Measurements from ENCODE around the gene SBF2. TPM values are rescaled to one million over a fixed set of nuclear protein-coding genes. Genes with fewer than 3 reads are reported as not detected.

Gene SBF2
- total RNA-seq, 2 donors from 2014 or later = 22.8 to 23.9 TPM

GRCh38 chr11:9852465-9852864, 441.6 kb downstream of the SBF2 start:
- Histone ChIP-seq H3K36me3 (peaks cover 15% of the 10 kb centered on the region), H3K9me3 (no peaks in the 10 kb centered on the region), H3K27me3 (no peaks in the 10 kb centered on the region), H3K4me3 (no peak overlapping the region), H3K27ac (no peak overlapping the region), H3K4me1 (no peaks in the 10 kb centered on the region)
- DNase-seq (ENCODE audit: low spot score) = no peak
- TF ChIP-seq CTCF (IDR thresholded peaks at IDR 0.05) = no peak

- no peak for TF ChIP-seq CTCF (IDR thresholded peaks at IDR 0.05)
- H3K27ac ChIP-seq = no peak overlapping the region
- no peaks in the 10 kb centered on the region for H3K4me1 ChIP-seq
- peaks cover 22% of the 10 kb centered on the region for H3K36me3 ChIP-seq
- no peaks in the 10 kb centered on the region for H3K27me3 ChIP-seq
- DNase-seq (ENCODE audit: low spot score) = no peak
- no peak overlapping the region for H3K4me3 ChIP-seq
- no peaks in the 10 kb centered on the region for H3K9me3 ChIP-seq
Observed at GRCh38 chr11:9851366-9851765, 442.7 kb downstream of the SBF2 start.

GRCh38 chr11:9850224-9850895, 443.7 kb downstream of the SBF2 start:
- H3K36me3 ChIP-seq = peaks cover 22% of the 10 kb centered on the region
- no peak overlapping the region for H3K27ac ChIP-seq
- no peak for DNase-seq (ENCODE audit: low spot score)
- no peaks in the 10 kb centered on the region for H3K4me1 ChIP-seq
- no peaks in the 10 kb centered on the region for H3K27me3 ChIP-seq
- H3K9me3 ChIP-seq = no peaks in the 10 kb centered on the region
- no peak overlapping the region for H3K4me3 ChIP-seq
- TF ChIP-seq CTCF (IDR thresholded peaks at IDR 0.05) = no peak

GRCh38 chr11:9849389-9849788, 444.6 kb downstream of the SBF2 start:
- H3K4me1 ChIP-seq = no peaks in the 10 kb centered on the region
- no peak for TF ChIP-seq CTCF (IDR thresholded peaks at IDR 0.05)
- no peaks in the 10 kb centered on the region for H3K9me3 ChIP-seq
- H3K27me3 ChIP-seq = no peaks in the 10 kb centered on the region
- no peak overlapping the region for H3K27ac ChIP-seq
- H3K4me3 ChIP-seq = no peak overlapping the region
- H3K36me3 ChIP-seq = peaks cover 26% of the 10 kb centered on the region
- DNase-seq (ENCODE audit: low spot score) = no peak

GRCh38 chr11:9847636-9848035, 446.4 kb downstream of the SBF2 start:
- no peak for TF ChIP-seq CTCF (IDR thresholded peaks at IDR 0.05)
- Histone ChIP-seq H3K27me3 (no peaks in the 10 kb centered on the region), H3K9me3 (no peaks in the 10 kb centered on the region), H3K4me3 (no peak overlapping the region), H3K4me1 (no peaks in the 10 kb centered on the region), H3K27ac (no peak overlapping the region), H3K36me3 (peaks cover 33% of the 10 kb centered on the region)
- DNase-seq (ENCODE audit: low spot score) = no peak

GRCh38 chr11:9842923-9843322, 451.1 kb downstream of the SBF2 start:
- Histone ChIP-seq H3K4me1 (no peaks in the 10 kb centered on the region), H3K27me3 (no peaks in the 10 kb centered on the region), H3K27ac (no peak overlapping the region), H3K9me3 (no peaks in the 10 kb centered on the region), H3K4me3 (no peak overlapping the region), H3K36me3 (peaks cover 56% of the 10 kb centered on the region)
- no peak for TF ChIP-seq CTCF (IDR thresholded peaks at IDR 0.05)
- DNase-seq (ENCODE audit: low spot score) = no peak
